HCT116 (cell line): Measurements from ENCODE around the gene NAA20. TPM values are rescaled to one million over a fixed set of nuclear protein-coding genes. Genes with fewer than 3 reads are reported as not detected.

Experiments
- ATAC-seq: fragments of 200-7000 bp; cut with Tn5 transposase; 2 replicates; pipeline ENCODE4 v1.9.1; 2020; ENCODE audit warnings: mild to moderate bottlenecking, moderate library complexity
- BruUV-seq: library from RNA; stranded (reverse); fragments of 400-500 nt; replicated peaks from 2 replicates; lab custom pipeline; 2021; lab: Mats Ljungman, UMichigan
- CTCF ChIA-PET: fragments of 300-600 bp; sonication (Branson Sonifier 250); formaldehyde crosslinking; loops from one replicate; lab custom pipeline; 2021; ENCODE audit warnings: antibody characterized with exemption; lab: Charles Lee
- POLR2A ChIA-PET: fragments of 300-600, 350-600 bp; sonication (Branson Sonifier 250); formaldehyde crosslinking; loops from one replicate; lab custom pipeline; 2021; ENCODE audit warnings: antibody characterized with exemption; lab: Charles Lee
- RAD21 ChIA-PET, 2 experiments: fragments of 300-600 bp; sonication (Branson Sonifier 250); formaldehyde crosslinking; loops; one replicate each; lab custom pipeline; 2023; ENCODE audit warnings: low total read pairs in 2 of 2; ENCODE audit not compliant: uncharacterized antibody in 2 of 2, unreplicated experiment in 2 of 2, low non-redundant PET in 1 of 2; lab: Charles Lee
- DNase-seq: peaks from one replicate; pipeline ENCODE4 v3.0.0-alpha.2; 2010; ENCODE audit warnings: low read depth, low spot score
- H2AFZ ChIP-seq: fragments of 200-600 bp; shearing (Covaris generic), sonication (generic); 2 replicates; pipeline ENCODE4 v1.6.1; 2017; ENCODE audit warnings: low read depth, mixed run types, mixed read lengths, antibody characterized with exemption, low read length; ENCODE audit not compliant: poor library complexity, severe bottlenecking
- H3K27ac ChIP-seq: 2 replicates; pipeline ENCODE4 v1.5.1; 2012; ENCODE audit warnings: low read depth, low read length
- H3K27me3 ChIP-seq: fragments of 200-600 bp; sonication (generic); 2 replicates; pipeline ENCODE4 v1.6.1; 2016; ENCODE audit warnings: mixed run types, low read length, mixed read lengths; ENCODE audit not compliant: insufficient read depth
- H3K36me3 ChIP-seq, 2 experiments: fragments of 200-500 bp in 1 of 2; fragments of 200-600 bp in 1 of 2; sonication (Bioruptor generic) in 1 of 2; sonication (generic) in 1 of 2; 2 replicates each; pipeline versions ENCODE4 v1.5.1 to v1.6.1; 2014 to 2016; ENCODE audit warnings: low read length in 2 of 2, inconsistent platforms in 1 of 2, mixed read lengths in 1 of 2, mixed run types in 1 of 2; ENCODE audit not compliant: insufficient read depth in 2 of 2, control insufficient read depth in 1 of 2
- H3K4me1 ChIP-seq, 2 experiments: fragments of 200-600 bp in 1 of 2; sonication (generic) in 1 of 2; 2 replicates each; pipeline versions ENCODE4 v1.5.1 to v1.6.1; 2012 to 2017; ENCODE audit warnings: low read length in 2 of 2, inconsistent platforms in 1 of 2, mild to moderate bottlenecking in 1 of 2, mixed read lengths in 1 of 2, mixed run types in 1 of 2, moderate library complexity in 1 of 2; ENCODE audit not compliant: insufficient read depth in 2 of 2, control insufficient read depth in 1 of 2
- H3K4me2 ChIP-seq: fragments of 200-600 bp; sonication (generic); 2 replicates; pipeline ENCODE4 v1.6.1; 2017; ENCODE audit warnings: mixed run types, low read length, mixed read lengths
- H3K4me3 ChIP-seq, 2 experiments: fragments of 200-600 bp in 1 of 2; sonication (generic) in 1 of 2; replicated peaks in 1 of 2; 2 replicates each; pipeline ENCODE4 v1.5.1; 2011 to 2016; ENCODE audit warnings: low read length in 2 of 2, control low read depth in 1 of 2, low read depth in 1 of 2, mild to moderate bottlenecking in 1 of 2, mixed read lengths in 1 of 2, mixed run types in 1 of 2
- H3K79me2 ChIP-seq: fragments of 200-600 bp; sonication (generic); 2 replicates; pipeline ENCODE4 v1.6.1; 2017; ENCODE audit warnings: mild to moderate bottlenecking, mixed run types, low read length, moderate library complexity, mixed read lengths; ENCODE audit not compliant: insufficient read depth
- H3K9ac ChIP-seq: fragments of 200-600 bp; sonication (generic); 2 replicates; pipeline ENCODE4 v1.6.1; 2016; ENCODE audit warnings: low read length, mixed read lengths
- H3K9me2 ChIP-seq: fragments of 200-600 bp; sonication (generic), shearing (Covaris generic); 2 replicates; pipeline ENCODE4 v1.6.1; 2017; ENCODE audit warnings: mixed run types, mild to moderate bottlenecking, moderate library complexity; ENCODE audit not compliant: insufficient read depth
- H3K9me3 ChIP-seq, 2 experiments: fragments of 200-500 bp in 1 of 2; fragments of 200-600 bp in 1 of 2; sonication (Bioruptor generic) in 1 of 2; sonication (generic) in 1 of 2; 2 replicates each; pipeline ENCODE4 v1.6.1; 2014 to 2017; ENCODE audit warnings: low read length in 2 of 2, mixed read lengths in 2 of 2, inconsistent platforms in 1 of 2, low read depth in 1 of 2, mild to moderate bottlenecking in 1 of 2, mixed run types in 1 of 2, moderate library complexity in 1 of 2; ENCODE audit not compliant: control insufficient read depth in 1 of 2, insufficient read depth in 1 of 2
- H4K20me1 ChIP-seq: fragments of 200-600 bp; sonication (generic), shearing (Covaris generic); 2 replicates; pipeline ENCODE4 v1.6.1; 2017; ENCODE audit warnings: mixed run types, mild to moderate bottlenecking, moderate library complexity; ENCODE audit not compliant: insufficient read depth
- CBX3 ChIP-seq: IDR thresholded peaks from 2 replicates; pipeline ENCODE4 v1.6.1; 2012; ENCODE audit warnings: low read depth
- CTCF ChIP-seq, 3 experiments: fragments of 200-600 bp in 1 of 3; sonication (generic) in 1 of 3; IDR thresholded peaks in 2 of 3; conservative IDR thresholded peaks in 1 of 3; 2 replicates each; pipeline ENCODE4 v1.5.1; 2012 to 2017; ENCODE audit warnings: low read depth in 2 of 3, low read length in 2 of 3, antibody characterized with exemption in 1 of 3, borderline replicate concordance in 1 of 3, control low read depth in 1 of 3, mild to moderate bottlenecking in 1 of 3, mixed read lengths in 1 of 3, mixed run types in 1 of 3, moderate library complexity in 1 of 3; ENCODE audit not compliant: insufficient read depth in 1 of 3
- EGR1 ChIP-seq: IDR thresholded peaks from 2 replicates; pipeline ENCODE4 v1.6.1; 2012; ENCODE audit warnings: low read depth
- ELF1 ChIP-seq: IDR thresholded peaks from 2 replicates; pipeline ENCODE4 v1.6.1; 2012; ENCODE audit warnings: low read depth, borderline replicate concordance
- EZH2 ChIP-seq: fragments of 200-600 bp; sonication (generic); IDR thresholded peaks from 2 replicates; pipeline ENCODE4 v1.6.1; 2017; ENCODE audit warnings: antibody characterized with exemption, mixed run types
- JUND ChIP-seq: IDR thresholded peaks from 2 replicates; pipeline ENCODE4 v1.6.1; 2012
- MAX ChIP-seq: IDR thresholded peaks from 2 replicates; pipeline ENCODE4 v1.6.1; 2012
- SP1 ChIP-seq: IDR thresholded peaks from 2 replicates; pipeline ENCODE4 v1.6.1; 2012; ENCODE audit warnings: low read depth
- SRF ChIP-seq: IDR thresholded peaks from 2 replicates; pipeline ENCODE4 v1.6.1; 2012; ENCODE audit warnings: low read depth
- YY1 ChIP-seq: IDR thresholded peaks from 2 replicates; pipeline ENCODE4 v1.6.1; 2011; ENCODE audit warnings: low read length, low read depth, moderate library complexity, mild to moderate bottlenecking; ENCODE audit not compliant: insufficient replicate concordance; ENCODE audit errors: extremely low read depth
- ZBTB33 ChIP-seq: IDR thresholded peaks from 2 replicates; pipeline ENCODE4 v1.6.1; 2011; ENCODE audit warnings: mild to moderate bottlenecking, low read length, moderate library complexity; ENCODE audit not compliant: insufficient replicate concordance; ENCODE audit errors: extremely low read depth
- ZFX ChIP-seq: fragments of 450-650 bp; IDR thresholded peaks from 2 replicates; pipeline ENCODE4 v1.6.1; 2017
- ZNF274 ChIP-seq: fragments of 200-500 bp; sonication (Bioruptor generic); IDR thresholded peaks from 2 replicates; pipeline ENCODE4 v1.6.1; 2014; ENCODE audit warnings: mild to moderate bottlenecking, low read depth, low read length, inconsistent platforms
- intact Hi-C: fragments of 100-400 bp; cut with micrococcal nuclease; formaldehyde crosslinking; loops from 2 replicates; pipeline ENCODE4 v1.10.0; 2022
- total RNA-seq: library from RNA; stranded (reverse); gene quantifications from one replicate; pipeline ENCODE4 v1.2.1, GENCODE V29; 2021; ENCODE audit not compliant: unreplicated experiment

The NAA20 gene
- total RNA-seq, 1 experiment from 2014 or later: 71.5 TPM

GRCh38 chr20:19975436-19975799, 41.7 kb upstream of the NAA20 start:
- no TSS peak for BruUV-seq
- ChIA-PET RAD21 (no interaction called here), CTCF (no interaction called here), POLR2A (no interaction called here)
- no peak overlapping the region for H3K4me2 ChIP-seq
- H3K9me3 ChIP-seq: no peaks in the 10 kb centered on the region
- H3K79me2 ChIP-seq: no peaks in the 10 kb centered on the region
- intact Hi-C loops: no loop called here
- H3K27ac ChIP-seq: no peak overlapping the region
- no peak overlapping the region for H2AFZ ChIP-seq
- no peak overlapping the region for H3K4me3 ChIP-seq
- peaks cover 36 to 43% of the 10 kb centered on the region in 2 experiments for H3K4me1 ChIP-seq
- DNase-seq (no peak), ATAC-seq (no peak)
- H4K20me1 ChIP-seq: no peaks in the 10 kb centered on the region
- peaks cover 10% of the 10 kb centered on the region; the same call in 1 of the 2 replicates for H3K27me3 ChIP-seq
- TF ChIP-seq EGR1 (no peak), ZBTB33 (no peak), EZH2 (no peak), CBX3 (no peak), MAX (no peak), YY1 (no peak), ELF1 (no peak), ZFX (no peak), JUND (no peak), ZNF274 (no peak), SRF (no peak), CTCF (IDR thresholded peaks at IDR 0.05 in 2 of 3, conservative IDR thresholded peaks at IDR 0.05 in 1 of 3; ENCODE audit: borderline replicate concordance in 1 of 3, insufficient read depth in 1 of 3, low read depth in 2 of 3, low read length in 2 of 3) (no peak), SP1 (no peak)
- H3K9ac ChIP-seq: no peak overlapping the region
- H3K36me3 ChIP-seq: no peaks in the 10 kb centered on the region
- H3K9me2 ChIP-seq: no peaks in the 10 kb centered on the region
